NB4 (cell line): ENCODE measurements around the gene SH2D1B.

Experiments
- DNase-seq: peaks from one replicate; pipeline ENCODE4 v3.0.0; 2010; ENCODE audit warnings: low read depth
- H3K4me3 ChIP-seq: one replicate; pipeline ENCODE4 v1.5.1; 2011; ENCODE audit warnings: mild to moderate bottlenecking, low read depth, low read length, moderate library complexity
- CTCF ChIP-seq: IDR thresholded peaks from one replicate; pipeline ENCODE4 v1.5.1; 2012; ENCODE audit warnings: low read depth, low read length
- MAX ChIP-seq: IDR thresholded peaks from 2 replicates; pipeline ENCODE4 v1.6.1; 2011; ENCODE audit warnings: low read depth, low read length
- MYC ChIP-seq: IDR thresholded peaks from 2 replicates; pipeline ENCODE4 v1.6.1; 2011; ENCODE audit warnings: low read depth, low read length
- POLR2A ChIP-seq: IDR thresholded peaks from 2 replicates; pipeline ENCODE4 v1.6.1; 2011; ENCODE audit warnings: mild to moderate bottlenecking; ENCODE audit not compliant: insufficient read length; ENCODE audit errors: extremely low read depth

The SH2D1B gene

GRCh38 chr1:162400790-162401355, 11.1 kb downstream of the SH2D1B start:
- TF ChIP-seq MAX (no peak), MYC (no peak), CTCF (no peak), POLR2A (no peak)
- no peak for DNase-seq
- no peak overlapping the region for H3K4me3 ChIP-seq

GRCh38 chr1:162398999-162399580, 12.8 kb downstream of the SH2D1B start:
- DNase-seq, result no peak
- no peak overlapping the region for H3K4me3 ChIP-seq
- TF ChIP-seq CTCF (no peak), POLR2A (no peak), MYC (no peak)

GRCh38 chr1:162397943-162398560, 13.9 kb downstream of the SH2D1B start:
- TF ChIP-seq MYC (no peak), MAX (no peak), CTCF (no peak), POLR2A (no peak)
- H3K4me3 ChIP-seq, result no peak overlapping the region
- DNase-seq, result no peak

- no peak for TF ChIP-seq MAX
- TF ChIP-seq MYC, result no peak
- TF ChIP-seq CTCF, result no peak
- TF ChIP-seq POLR2A, result no peak
- DNase-seq, result no peak
- H3K4me3 ChIP-seq, result no peak overlapping the region
Measured at GRCh38 chr1:162397039-162397448, 14.9 kb downstream of the SH2D1B start.

- no peak for TF ChIP-seq MAX
- no peak for TF ChIP-seq POLR2A
- TF ChIP-seq MYC, result no peak
- no peak for TF ChIP-seq CTCF
- no peak for DNase-seq
- H3K4me3 ChIP-seq, result no peak overlapping the region
Measured at GRCh38 chr1:162396201-162396906, 15.6 kb downstream of the SH2D1B start.
